GM21737 (cell line): Measurements from ENCODE around the gene C1QL1.

ENCODE experiments used
- ATAC-seq: cut with Tn5 transposase; IDR thresholded peaks from one replicate; pipeline ENCODE4 v1.9.1; 2021; ENCODE audit warnings: mild to moderate bottlenecking, moderate library complexity; ENCODE audit not compliant: unreplicated experiment

Gene C1QL1

DNA sequence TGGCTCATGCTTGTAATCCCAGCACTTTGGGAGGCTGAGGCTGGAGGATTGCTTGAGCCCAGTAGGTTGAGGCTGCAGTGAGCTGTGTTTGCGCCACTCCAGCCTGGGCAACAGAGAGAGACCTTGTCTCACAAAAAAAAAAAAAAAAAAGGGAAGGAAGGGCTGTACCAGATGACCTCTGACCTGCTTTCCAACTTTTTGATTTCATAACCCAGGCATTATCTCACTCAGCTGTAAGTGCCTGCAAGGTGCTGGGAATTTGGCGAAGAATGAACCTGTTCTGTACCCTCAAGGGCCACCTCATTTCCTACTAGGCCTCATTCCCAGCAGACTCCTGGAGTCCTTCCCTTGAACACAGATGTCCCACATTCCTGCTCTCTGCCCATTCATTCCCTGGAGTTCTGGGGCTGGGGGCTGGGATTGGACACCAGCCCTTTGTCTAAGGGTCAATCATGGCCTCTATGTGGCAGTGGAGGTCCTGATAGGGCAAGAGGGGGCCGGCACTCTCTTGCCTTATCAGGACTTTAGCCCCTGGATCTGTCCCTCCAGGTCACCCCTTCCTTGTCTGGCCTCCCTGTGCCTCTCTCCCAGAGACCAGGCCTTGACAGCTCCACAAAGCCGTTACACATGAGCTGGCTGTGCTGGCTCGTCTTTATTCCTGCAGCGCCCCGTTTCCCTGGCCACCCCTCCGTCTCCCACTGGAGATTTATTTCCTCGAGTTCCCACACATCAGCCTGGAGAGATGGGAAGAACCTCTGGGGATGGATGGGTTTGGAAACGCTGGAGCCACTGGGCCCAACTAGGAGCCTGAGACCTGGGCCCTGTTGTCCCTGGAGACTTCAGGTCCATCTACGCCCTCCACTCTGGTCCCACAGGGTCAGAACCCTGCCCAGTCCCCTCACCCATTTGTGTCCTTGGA is 52.0 kb downstream of the C1QL1 start:
- no peak for ATAC-seq

DNA sequence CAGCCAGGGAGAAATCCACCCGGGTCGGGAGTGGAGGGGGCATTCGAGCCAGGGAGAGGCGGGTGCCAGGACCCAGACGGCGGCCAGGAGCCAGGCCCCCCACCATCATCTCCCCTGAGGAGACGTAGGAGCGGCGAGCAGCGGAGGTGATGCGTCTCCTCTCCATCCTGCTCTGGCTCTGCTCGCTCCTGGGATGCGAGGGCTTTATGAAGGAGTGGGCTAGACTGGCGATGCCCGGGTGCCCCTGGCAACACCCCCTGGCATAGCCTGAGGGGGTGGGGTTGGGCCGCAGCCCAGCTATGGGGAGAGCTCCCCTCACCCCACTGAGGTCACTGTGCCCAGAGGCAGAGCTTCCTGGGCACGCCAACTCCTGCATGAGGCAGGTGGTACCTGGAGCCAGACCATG is 52.8 kb downstream of the C1QL1 start, which contains the start of gene GFAP:
GFAP (minus strand) TSS at position 180 of the 406 bp plus-strand sequence; CDS start at position 166, 14 bp downstream.
- ATAC-seq, result no peak

DNA sequence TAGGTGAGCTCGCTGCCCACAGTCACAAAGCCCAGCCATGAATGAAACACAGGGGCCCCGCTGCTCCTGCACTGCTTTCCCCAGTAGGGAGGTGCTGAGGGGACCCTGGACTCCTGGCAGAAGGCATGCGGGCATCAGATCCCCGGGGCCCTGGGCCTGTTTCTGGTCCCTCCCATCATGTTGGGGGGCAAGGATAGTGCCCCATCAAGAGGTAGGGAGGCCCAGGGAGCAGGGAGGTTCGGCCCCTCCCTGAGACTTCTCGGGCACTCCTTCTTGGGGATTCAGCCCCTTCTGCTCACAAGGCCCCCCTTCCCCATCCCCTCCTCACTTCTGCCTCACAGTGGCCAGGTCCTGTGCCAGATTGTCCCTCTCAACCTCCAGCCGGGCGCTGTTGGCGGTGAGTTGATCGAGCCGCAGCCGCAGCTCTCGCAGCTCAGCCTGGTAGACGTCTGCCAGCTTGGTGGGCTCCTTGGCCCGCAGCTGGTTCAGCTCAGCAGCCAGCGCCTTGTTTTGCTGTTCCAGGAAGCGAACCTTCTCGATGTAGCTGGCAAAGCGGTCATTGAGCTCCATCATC is 53.3 kb downstream of the C1QL1 start:
- no peak for ATAC-seq

DNA sequence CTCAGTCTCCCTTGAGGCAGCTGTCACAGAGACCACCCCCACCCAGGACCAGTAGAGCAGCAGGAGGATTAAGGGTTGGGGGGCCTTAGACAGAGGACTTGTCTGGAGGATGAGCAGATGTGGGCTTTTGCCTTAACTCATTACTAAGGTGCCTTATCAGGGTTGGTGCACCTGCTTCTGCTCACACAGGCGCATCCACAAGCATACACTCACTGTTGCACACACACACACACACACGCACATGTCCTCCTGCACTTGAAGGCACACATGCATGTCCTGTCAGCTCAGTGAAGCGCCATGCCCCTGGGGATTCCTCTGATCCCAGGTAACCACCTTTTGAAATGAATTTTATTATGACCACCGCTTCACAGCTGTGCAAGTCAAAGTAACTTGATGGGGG is 54.0 kb downstream of the C1QL1 start:
- ATAC-seq, result no peak

DNA sequence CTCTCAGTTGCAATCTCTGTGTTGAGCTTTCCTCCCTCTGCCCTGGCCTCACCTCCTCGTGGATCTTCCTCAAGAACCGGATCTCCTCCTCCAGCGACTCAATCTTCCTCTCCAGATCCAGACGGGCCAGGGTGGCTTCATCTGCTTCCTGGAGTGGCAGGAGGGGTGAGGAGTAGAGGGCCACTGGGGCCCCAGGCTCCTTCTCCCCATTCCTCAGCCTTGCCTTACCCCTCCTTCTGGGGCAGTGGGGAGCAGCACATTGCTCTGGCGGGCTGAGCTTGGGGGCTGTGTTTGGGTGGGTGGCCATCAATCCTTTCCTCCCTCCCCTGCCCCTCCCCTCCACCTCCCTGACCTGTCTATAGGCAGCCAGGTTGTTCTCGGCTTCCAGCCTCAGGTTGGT is 54.4 kb downstream of the C1QL1 start:
- ATAC-seq, result no peak

DNA sequence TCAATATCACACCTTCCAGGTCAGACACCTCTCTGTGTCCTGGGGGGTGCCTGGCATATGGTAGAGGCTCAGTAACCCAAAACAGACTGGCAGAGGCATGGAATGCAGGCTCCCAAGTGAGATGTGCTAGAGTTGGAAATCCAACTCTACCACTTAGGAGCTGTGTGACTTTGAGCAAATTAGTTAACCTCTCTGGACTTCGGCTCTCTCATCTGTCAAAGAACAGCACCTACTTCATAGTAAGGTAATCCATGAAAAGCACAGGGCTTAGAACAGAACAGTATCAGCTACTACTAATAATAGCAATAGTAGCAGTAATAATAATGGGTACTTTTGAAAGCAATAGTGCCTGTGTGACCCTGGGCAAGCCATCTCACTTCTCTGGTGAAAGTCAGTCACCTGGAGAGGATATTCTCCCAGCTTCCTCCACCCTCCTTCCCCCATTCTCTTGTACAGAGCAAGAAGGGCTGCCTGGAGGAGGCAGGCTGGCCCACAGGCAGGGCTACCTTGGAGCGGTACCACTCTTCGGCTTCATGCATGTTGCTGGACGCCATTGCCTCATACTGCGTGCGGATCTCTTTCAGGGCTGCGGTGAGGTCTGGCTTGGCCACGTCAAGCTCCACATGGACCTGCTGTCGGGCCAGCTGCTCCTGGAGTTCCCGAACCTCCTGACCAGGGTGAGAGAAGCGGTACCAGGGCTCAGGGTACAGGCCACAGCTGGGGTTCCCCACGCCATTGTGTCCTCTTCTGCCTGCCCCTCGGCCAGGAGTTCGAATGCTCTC is 55.1 kb downstream of the C1QL1 start:
- no peak for ATAC-seq

DNA sequence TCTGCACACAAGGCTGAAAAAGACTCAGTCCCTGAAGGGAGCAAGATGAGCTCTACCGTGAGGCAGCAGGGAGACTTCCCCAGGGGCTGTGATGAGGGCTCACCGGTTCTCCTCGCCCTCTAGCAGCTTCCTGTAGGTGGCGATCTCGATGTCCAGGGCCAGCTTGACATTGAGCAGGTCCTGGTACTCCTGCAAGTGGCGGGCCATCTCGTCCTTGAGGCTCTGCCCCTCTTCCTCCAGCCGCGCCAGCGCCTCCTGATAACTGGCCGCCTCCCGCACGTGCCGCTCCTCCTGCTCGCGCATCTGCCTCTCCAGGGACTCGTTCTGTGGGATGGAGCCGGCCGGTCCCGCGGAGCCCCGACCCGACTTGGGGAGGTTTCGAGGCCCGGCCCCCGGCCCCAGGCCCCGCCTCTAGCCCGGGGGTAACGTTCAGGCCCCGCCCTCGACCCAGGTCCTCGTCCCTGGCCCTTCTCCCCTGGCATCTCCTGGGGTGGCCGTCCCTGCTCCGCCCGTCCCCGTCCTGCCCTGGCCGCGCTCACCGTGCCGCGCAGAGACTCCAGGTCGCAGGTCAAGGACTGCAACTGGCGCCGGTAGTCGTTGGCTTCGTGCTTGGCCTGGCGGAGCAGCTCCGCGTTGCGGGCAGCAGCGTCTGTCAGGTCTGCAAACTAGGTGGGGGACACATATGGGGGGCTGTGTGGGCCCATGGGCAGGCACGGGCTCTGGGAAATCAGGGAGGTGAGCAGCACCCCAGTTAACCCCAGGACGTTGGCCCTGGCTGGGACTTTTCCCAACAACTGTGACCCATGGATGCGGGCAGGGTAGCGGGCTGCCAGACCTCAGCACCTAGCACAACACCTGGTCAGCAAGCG is 56.7 kb downstream of the C1QL1 start:
- ATAC-seq, result no peak

DNA sequence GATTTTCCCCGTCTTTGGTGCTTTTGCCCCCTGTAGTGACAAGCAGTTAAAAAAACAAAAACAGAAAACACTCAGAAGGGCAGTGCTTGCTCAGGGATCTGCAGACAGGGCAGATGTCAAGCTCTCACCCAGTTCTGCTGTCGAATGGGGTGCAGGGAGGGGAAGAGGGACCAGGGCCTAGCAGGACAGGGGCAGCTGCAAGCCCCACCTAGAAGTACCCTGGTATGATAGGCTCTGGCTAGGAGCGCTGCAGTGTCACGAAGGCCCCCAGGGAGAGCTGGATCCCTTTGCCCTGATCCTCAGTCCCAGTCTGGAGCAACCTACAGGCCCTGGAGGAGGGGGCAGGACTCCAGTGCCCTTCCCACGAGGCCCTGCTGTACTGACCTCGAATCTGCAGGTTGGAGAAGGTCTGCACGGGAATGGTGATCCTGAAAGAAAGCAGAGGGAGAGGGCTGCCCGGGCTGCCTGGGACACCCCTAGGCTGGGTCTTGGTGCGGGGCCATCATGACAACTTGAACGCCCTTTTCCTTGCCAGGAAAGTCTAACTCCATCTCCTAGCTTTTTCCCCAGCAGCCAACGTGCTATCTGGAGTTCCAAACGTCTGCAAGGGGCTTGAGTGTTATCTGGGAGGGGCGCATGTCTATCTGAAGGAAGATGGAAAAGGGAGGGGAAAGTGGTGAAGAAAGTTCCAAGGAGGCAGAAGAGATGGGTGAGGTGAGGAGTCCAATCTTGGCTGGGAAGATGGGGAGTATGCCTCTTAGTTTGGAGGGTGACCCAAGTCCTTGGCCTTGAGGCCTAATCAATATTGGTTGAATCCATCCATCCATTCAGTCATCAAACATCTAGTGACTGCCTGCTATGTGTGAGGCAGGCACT is 57.6 kb downstream of the C1QL1 start:
- ATAC-seq, result no peak
